ENCODE data around the gene RBM47.

The RBM47 gene

DNA sequence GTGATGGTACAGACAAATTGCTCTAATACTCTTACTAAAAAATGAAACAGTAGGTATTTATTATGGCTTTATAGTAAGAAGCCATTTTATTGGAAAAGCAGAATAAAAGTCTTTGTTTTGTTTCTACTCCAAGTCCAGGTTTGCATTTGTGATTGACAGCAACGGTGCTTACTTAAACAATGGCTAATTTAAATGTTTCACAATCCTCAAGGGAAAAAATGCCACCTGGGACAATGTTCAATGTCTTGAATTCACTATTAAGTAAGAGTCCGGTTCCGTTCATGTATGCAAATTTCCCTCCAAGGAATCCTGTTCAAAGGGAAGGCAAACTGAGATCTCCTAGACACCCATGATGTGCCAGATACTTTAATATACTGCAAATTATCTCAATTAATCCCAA is 123.6 kb downstream of the RBM47 start:
- DNase-seq (ENCODE audit: insufficient read length, low spot score) (no peak), FAIRE-seq (no peak)

- DNase-seq (ENCODE audit: insufficient read length, low spot score) (no peak), FAIRE-seq (no peak)
Measured at GRCh38 chr4:40502934-40503333, 126.7 kb downstream of the RBM47 start.

- FAIRE-seq, result no peak
- no peak for DNase-seq (ENCODE audit: insufficient read length, low spot score)
Measured at GRCh38 chr4:40502220-40502619, 127.4 kb downstream of the RBM47 start.

- DNase-seq (ENCODE audit: insufficient read length, low spot score) (no peak), FAIRE-seq (no peak)
Measured at GRCh38 chr4:40500781-40501180, 128.9 kb downstream of the RBM47 start.

DNA sequence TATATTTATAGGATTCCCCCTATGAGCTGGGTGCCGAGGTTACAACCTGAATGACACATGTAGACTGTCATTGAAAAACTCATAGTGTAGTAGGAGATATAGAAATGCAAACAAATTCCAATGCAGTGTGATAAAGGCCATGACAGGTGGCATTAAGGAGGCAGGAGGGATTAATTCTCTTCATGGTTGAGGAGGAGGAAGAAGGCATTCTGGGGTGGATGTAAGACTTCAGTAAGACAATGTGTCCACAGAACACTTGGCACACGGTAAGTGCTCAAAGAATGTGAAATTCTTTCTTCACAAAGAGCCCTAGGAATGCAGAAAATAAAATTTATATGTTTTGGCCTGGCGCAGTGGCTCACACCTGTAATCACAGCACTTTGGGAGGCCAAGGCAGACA is 136.5 kb downstream of the RBM47 start:
- DNase-seq (ENCODE audit: insufficient read length, low spot score) (no peak), FAIRE-seq (no peak)

- FAIRE-seq, result peak; percentile 44
- DNase-seq (ENCODE audit: insufficient read length, low spot score), result no peak
Measured at GRCh38 chr4:40492691-40493090, 137.0 kb downstream of the RBM47 start.

DNA sequence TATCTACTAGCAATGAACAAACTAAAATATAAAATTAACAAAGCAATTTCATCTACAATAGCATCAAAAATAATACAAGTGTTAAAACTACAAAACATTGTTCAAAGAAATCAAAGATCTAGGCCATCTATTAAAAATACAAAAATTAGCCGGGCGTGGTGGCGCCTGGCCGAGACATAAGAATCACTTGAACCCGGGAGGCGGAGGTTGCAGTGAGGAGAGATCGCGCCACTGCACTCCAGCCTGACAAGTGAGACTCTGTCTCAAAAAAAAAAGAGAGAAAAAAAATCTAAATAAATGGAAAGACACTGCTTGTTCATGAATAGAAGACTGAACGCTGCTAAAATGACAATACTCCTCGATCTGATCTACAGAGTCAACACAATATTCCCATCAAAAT is 139.2 kb downstream of the RBM47 start:
- DNase-seq (ENCODE audit: insufficient read length, low spot score) (no peak), FAIRE-seq (no peak)

DNA sequence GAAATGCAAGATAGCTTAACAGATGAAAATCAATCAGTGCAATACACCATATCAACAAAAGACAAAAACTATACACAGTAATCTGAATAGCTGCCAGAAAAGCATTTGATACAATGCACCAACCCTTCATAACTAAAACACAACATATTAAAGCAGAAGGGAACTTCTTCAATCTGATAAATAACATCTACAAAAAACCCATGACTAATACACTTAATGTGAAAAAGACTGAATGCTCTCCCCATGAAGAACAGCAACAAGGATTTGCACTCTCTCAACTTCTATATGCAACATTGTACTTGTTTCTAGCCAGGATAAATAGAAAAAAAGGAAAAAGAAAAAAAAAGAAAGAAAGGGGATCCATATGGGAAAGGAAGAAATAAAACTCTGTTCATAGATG is 139.7 kb downstream of the RBM47 start:
- no peak for FAIRE-seq
- no peak for DNase-seq (ENCODE audit: insufficient read length, low spot score)

DNA sequence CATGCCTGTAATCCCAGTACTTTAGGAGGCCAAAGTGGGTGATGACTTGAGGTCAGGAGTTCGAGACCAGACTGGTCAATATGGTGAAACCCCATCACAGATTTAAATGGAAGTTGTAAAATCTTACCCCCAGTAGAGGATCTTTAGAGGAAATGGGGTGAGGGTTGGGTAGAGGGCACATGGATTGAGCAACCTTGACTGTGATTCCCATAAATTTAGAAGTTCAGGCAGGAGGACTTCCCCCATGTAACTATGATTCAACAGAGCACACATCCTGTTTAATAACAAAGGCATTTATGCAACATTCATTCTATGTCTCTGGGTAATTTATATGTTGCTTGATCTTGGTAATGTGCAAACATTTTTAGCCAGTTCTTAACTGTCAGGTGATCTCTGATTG is 143.1 kb downstream of the RBM47 start:
- DNase-seq (ENCODE audit: insufficient read length, low spot score), result no peak
- FAIRE-seq, result no peak

DNA sequence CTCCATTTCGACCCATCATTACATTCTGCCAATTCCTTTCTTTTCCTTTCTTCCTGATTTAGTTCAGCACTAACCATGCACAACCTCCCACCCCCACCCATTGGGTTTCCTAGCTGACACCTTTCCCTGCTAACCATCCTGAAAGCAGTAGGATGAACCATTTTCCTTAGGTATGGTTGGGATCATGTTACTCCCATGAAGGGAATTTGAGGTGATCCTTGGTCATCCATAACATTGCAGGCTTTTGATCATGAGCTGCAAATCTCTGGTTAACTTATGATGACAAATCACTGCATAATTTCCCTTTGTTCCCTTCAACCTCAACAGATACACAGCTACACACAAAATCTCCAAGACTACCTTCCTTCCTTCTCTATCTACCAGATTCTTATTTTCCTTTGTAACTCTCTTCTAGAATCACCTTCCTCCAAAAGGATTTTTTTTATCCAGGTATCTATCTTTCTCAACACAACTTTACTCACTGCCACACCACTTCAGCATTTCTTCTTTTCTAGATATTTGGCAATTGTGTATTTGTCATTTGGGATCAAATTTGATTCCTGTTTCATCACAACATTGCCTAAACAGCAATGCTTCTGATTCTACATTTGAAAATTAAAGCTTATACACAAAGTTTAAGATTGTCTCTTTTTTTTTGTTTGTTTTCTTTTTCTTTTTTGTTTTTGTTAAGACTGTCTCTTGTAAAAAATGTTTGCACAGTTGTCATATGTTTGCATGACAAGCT is 145.1 kb downstream of the RBM47 start:
- no peak for DNase-seq (ENCODE audit: insufficient read length, low spot score)
- no peak for FAIRE-seq

DNA sequence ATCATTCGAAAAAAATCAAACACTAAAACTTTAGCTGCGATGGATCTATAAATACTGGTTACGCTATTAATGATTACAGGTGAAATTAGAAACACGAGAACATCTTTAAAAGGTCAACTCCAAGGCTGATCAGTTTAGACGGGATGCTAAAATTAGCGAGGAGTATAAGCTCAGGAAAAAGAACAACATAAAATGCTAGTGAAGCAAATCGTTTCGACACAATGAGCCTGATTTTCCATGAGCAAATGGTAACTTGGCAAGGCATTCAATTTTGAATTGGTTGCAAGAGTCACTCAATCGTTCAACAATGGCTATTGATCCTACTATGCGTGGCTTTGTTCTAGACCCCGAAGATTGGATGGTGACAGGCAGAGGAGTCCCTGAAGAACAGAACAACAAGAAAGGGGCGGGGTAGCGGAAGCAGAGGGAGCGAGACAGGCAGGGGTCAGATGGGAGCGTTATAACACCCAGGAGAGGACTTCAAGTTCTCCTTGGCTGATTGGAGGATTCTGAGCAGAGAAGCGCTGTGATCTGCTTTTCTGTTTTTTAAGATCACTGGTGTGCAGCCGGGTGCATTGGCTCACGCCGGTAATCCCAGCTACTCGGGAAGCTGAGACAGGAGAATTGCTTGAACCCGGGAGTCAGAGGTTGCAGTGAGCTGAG is 146.5 kb downstream of the RBM47 start:
- FAIRE-seq, result no peak
- no peak for DNase-seq (ENCODE audit: insufficient read length, low spot score)

DNA sequence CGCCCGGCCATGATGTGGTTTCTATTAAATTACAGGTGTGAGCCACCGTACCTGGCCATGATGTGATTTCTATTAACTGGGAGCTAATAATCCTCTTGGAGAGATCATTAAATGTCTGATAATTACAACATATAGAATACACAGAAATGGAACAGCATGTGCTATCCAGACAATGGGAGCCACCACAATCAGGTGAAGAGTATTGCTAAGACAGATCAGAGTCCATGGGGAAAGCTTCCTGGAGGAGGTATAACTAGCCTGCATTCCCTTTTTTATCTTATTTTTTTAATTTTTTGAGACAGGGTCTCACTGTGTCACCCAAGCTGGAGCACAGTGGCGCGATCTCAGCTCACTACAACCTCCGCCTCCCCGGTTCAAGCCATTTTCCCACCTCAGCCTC is 147.7 kb downstream of the RBM47 start:
- FAIRE-seq (no peak), DNase-seq (ENCODE audit: insufficient read length, low spot score) (no peak)

DNA sequence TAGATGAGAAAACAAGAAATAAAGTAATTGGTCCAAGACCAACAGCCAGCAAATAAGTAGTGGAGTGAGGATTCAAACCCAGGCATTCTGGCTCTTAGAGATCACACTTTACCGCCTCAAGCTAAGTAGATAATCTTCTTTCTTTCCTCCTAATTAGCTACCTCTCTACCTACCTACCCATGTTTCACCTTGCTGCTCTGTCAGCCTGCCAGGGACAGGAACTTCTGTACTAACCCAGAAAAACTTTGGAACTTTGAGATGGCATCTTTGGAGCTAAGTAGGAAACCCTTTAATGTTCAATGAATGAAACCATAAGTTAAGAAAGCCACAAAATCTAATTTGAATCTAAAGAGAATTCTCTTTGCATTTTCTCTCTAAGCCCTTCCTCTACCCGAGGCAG is 149.4 kb downstream of the RBM47 start:
- FAIRE-seq (no peak), DNase-seq (ENCODE audit: insufficient read length, low spot score) (no peak)

GRCh38 chr4:40479378-40479777 is 150.3 kb downstream of the RBM47 start:
- no peak for FAIRE-seq
- DNase-seq (ENCODE audit: insufficient read length, low spot score), result no peak

DNA sequence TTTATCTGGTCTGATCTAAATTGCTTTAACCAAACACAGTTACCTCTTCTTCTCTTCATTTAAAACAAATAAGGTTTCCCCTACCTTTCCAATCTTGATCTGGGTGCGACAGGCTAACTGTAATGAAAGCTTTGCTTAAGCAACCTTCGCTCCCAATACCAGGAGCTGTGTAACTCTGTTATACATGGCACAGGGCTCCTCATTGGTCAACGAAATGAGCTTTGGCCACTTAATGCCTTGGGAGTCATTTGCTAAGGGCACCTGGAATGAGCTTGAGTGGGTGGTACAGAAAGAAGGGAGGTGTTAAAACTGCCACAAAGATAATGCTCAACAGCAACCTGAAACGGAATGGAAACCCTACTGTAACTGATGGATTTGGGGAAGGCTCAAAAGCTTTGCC is 154.1 kb downstream of the RBM47 start:
- no peak for FAIRE-seq
- DNase-seq (ENCODE audit: insufficient read length, low spot score), result no peak

GRCh38 chr4:40473578-40474388 is 155.9 kb downstream of the RBM47 start:
- FAIRE-seq (no peak), DNase-seq (ENCODE audit: insufficient read length, low spot score) (no peak)

GRCh38 chr4:40471923-40472322 is 157.7 kb downstream of the RBM47 start:
- no peak for FAIRE-seq
- DNase-seq (ENCODE audit: insufficient read length, low spot score), result no peak

- no peak for DNase-seq (ENCODE audit: insufficient read length, low spot score)
- no peak for FAIRE-seq
Measured at GRCh38 chr4:40466789-40467188, 162.9 kb downstream of the RBM47 start.

GRCh38 chr4:40462326-40462725 is 167.3 kb downstream of the RBM47 start:
- DNase-seq (ENCODE audit: insufficient read length, low spot score) (no peak), FAIRE-seq (no peak)

DNA sequence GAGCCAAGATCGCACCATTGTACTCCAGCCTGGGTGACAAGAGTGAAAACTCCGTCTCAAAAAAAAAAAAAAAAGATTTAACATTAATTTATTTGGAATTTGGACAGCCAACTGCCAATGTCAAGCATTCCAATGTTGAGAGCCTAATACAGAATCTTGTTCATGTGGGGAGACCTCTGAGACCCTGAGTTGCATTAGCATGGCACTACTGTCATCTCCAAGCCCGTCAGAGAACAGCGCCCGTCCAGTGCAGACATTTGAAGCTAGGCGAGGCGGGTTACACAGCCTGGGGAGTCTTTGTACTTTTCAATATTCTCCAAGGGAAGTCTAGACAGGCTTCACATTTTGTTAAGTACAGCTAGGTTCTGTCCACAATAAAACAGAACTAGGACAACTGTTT is 167.8 kb downstream of the RBM47 start:
- FAIRE-seq (no peak), DNase-seq (ENCODE audit: insufficient read length, low spot score) (no peak)

GRCh38 chr4:40461062-40461461 is 168.6 kb downstream of the RBM47 start:
- no peak for DNase-seq (ENCODE audit: insufficient read length, low spot score)
- no peak for FAIRE-seq

- no peak for DNase-seq (ENCODE audit: insufficient read length, low spot score)
- no peak for FAIRE-seq
Measured at GRCh38 chr4:40458683-40459082, 171.0 kb downstream of the RBM47 start.

Data from HTR-8/SVneo (cell line).